ENCODE measurements around the gene CTDSPL.

Gene CTDSPL

DNA sequence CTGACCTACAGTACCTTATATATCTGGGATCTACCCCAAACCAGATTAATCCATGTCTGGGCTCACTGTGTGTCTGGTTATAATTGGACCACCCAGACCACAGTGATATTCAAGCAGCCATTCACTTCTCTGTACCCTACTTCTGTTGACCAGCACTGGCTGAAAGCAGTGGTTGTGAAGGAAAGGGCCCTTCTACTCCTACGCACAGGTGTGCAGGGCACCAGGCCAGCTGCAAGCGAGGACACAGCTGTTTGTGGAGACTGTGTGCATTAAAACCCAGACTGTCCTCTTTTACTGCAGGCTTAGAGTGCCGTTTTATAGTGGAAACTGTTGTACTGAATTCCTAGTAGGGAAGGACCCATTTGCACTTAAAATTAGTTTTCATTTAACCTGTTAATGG lies 29.5 kb downstream of the CTDSPL start:
- H3K9me2 ChIP-seq (replicated peaks; ENCODE audit: insufficient read depth, low read length) = no peaks in the 10 kb centered on the region
- H3K36me3 ChIP-seq (replicated peaks; ENCODE audit: insufficient read depth, low read length) = no peaks in the 10 kb centered on the region
- H3F3A ChIP-seq (ENCODE audit: insufficient read depth, low read length) = no peaks in the 10 kb centered on the region
- H3K27me3 ChIP-seq (replicated peaks; ENCODE audit: insufficient read depth, low read length) = no peaks in the 10 kb centered on the region
- H3K4me2 ChIP-seq (ENCODE audit: low read depth, low read length) = no peak overlapping the region
- no peaks in the 10 kb centered on the region for H3K9me3 ChIP-seq (replicated peaks; ENCODE audit: insufficient read depth, low read length)
- TF ChIP-seq EZH2 (optimal IDR thresholded peaks at IDR 0.05; ENCODE audit: low read depth, low read length) (no peak), EZH2phosphoT487 (IDR thresholded peaks at IDR 0.05; ENCODE audit: low read length) (no peak)
- TF ChIP-seq, protein P1, sequence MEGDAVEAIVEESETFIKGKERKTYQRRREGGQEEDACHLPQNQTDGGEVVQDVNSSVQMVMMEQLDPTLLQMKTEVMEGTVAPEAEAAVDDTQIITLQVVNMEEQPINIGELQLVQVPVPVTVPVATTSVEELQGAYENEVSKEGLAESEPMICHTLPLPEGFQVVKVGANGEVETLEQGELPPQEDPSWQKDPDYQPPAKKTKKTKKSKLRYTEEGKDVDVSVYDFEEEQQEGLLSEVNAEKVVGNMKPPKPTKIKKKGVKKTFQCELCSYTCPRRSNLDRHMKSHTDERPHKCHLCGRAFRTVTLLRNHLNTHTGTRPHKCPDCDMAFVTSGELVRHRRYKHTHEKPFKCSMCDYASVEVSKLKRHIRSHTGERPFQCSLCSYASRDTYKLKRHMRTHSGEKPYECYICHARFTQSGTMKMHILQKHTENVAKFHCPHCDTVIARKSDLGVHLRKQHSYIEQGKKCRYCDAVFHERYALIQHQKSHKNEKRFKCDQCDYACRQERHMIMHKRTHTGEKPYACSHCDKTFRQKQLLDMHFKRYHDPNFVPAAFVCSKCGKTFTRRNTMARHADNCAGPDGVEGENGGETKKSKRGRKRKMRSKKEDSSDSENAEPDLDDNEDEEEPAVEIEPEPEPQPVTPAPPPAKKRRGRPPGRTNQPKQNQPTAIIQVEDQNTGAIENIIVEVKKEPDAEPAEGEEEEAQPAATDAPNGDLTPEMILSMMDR (IDR thresholded peaks at IDR 0.05; ENCODE audit: low read length) = no peak
- H3K27ac ChIP-seq (ENCODE audit: low read length) = no peak overlapping the region
- H3K79me2 ChIP-seq (ENCODE audit: low read length) = no peaks in the 10 kb centered on the region
- no peak overlapping the region for H3K9ac ChIP-seq (ENCODE audit: low read length)
- no peak for DNase-seq
- H3K4me3 ChIP-seq (ENCODE audit: low read length) = no peak overlapping the region
- no peak overlapping the region for H2AFZ ChIP-seq (ENCODE audit: low read length)
- H3K4me1 ChIP-seq (ENCODE audit: low read length) = no peaks in the 10 kb centered on the region
- no peaks in the 10 kb centered on the region for H4K20me1 ChIP-seq (ENCODE audit: insufficient read depth, low read length)

DNA sequence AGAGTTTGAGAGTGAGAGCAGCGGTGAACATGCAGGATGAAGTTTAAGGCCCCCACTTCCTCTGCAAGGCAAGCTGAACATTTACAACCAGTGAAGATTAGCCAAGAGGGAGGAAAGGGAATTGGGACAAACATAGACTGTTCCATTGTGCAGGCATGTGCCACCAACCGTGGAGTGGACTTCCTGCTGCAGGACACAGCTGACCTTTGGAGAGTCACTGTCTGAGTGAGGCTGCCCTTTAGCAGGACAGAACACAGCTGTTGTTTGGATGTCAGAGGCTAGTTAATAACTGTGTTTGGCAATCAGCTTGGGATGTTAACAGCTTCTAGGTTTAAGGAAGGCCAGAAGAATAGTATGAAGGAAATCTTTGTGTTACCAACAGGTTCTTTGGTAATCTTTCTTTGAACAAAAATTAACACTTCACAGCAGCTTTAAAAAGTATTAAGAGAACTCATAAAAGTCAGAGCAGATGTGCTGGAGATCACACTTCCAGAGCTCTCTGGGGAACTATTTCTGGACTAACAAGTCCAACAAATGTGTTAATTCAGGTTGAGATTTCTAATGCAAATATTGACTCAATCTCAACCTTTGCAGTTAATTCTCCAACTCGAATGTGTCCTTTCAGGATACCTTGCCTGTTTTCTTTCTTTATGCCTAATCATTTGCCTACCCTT lies 31.4 kb downstream of the CTDSPL start:
- no peaks in the 10 kb centered on the region for H3K4me1 ChIP-seq (ENCODE audit: low read length)
- no peak for TF ChIP-seq EZH2 (optimal IDR thresholded peaks at IDR 0.05; ENCODE audit: low read depth, low read length)
- TF ChIP-seq EZH2phosphoT487 (IDR thresholded peaks at IDR 0.05; ENCODE audit: low read length) = no peak
- TF ChIP-seq, protein P1 (IDR thresholded peaks at IDR 0.05; ENCODE audit: low read length) = no peak
- no peaks in the 10 kb centered on the region for H3K9me3 ChIP-seq (replicated peaks; ENCODE audit: insufficient read depth, low read length)
- H3K4me3 ChIP-seq (ENCODE audit: low read length) = no peak overlapping the region
- H3K9me2 ChIP-seq (replicated peaks; ENCODE audit: insufficient read depth, low read length) = no peaks in the 10 kb centered on the region
- no peak overlapping the region for H3K4me2 ChIP-seq (ENCODE audit: low read depth, low read length)
- DNase-seq = no peak
- no peaks in the 10 kb centered on the region for H3K36me3 ChIP-seq (replicated peaks; ENCODE audit: insufficient read depth, low read length)
- H3K9ac ChIP-seq (ENCODE audit: low read length) = no peak overlapping the region
- H3F3A ChIP-seq (ENCODE audit: insufficient read depth, low read length) = no peaks in the 10 kb centered on the region
- H3K27ac ChIP-seq (ENCODE audit: low read length) = no peak overlapping the region
- H4K20me1 ChIP-seq (ENCODE audit: insufficient read depth, low read length) = no peaks in the 10 kb centered on the region
- no peak overlapping the region for H2AFZ ChIP-seq (ENCODE audit: low read length)
- H3K27me3 ChIP-seq (replicated peaks; ENCODE audit: insufficient read depth, low read length) = no peaks in the 10 kb centered on the region
- no peaks in the 10 kb centered on the region for H3K79me2 ChIP-seq (ENCODE audit: low read length)

DNA sequence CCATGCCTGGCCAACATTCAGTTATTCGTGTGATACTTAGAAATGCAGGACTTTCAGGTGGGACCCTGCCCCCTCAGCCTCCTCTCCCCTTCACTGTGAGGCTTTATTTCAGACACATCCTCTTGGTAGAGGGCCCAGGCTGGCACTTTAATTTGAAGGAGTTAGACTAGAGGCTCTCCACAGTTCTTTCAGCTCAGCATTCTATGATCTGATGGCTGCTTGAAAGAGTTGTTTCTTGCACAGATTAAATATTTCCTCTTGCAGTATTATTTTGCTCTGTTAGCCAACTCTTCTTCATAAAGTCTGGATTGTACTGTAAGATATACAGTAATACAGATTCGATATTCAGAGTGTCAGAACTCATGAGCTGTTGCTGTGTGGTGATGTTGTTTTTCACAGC lies 35.1 kb downstream of the CTDSPL start:
- DNase-seq = no peak
- H3K27me3 ChIP-seq (replicated peaks; ENCODE audit: insufficient read depth, low read length) = no peaks in the 10 kb centered on the region
- H3K79me2 ChIP-seq (ENCODE audit: low read length) = no peaks in the 10 kb centered on the region
- no peak overlapping the region for H3K27ac ChIP-seq (ENCODE audit: low read length)
- H3K4me1 ChIP-seq (ENCODE audit: low read length) = no peaks in the 10 kb centered on the region
- no peaks in the 10 kb centered on the region for H3K36me3 ChIP-seq (replicated peaks; ENCODE audit: insufficient read depth, low read length)
- H3K9me3 ChIP-seq (replicated peaks; ENCODE audit: insufficient read depth, low read length) = no peaks in the 10 kb centered on the region
- H3F3A ChIP-seq (ENCODE audit: insufficient read depth, low read length) = no peaks in the 10 kb centered on the region
- no peak overlapping the region for H3K4me2 ChIP-seq (ENCODE audit: low read depth, low read length)
- no peaks in the 10 kb centered on the region for H4K20me1 ChIP-seq (ENCODE audit: insufficient read depth, low read length)
- H3K9me2 ChIP-seq (replicated peaks; ENCODE audit: insufficient read depth, low read length) = no peaks in the 10 kb centered on the region
- TF ChIP-seq, protein P1 (IDR thresholded peaks at IDR 0.05; ENCODE audit: low read length) = no peak
- TF ChIP-seq EZH2 (optimal IDR thresholded peaks at IDR 0.05; ENCODE audit: low read depth, low read length) (no peak), EZH2phosphoT487 (IDR thresholded peaks at IDR 0.05; ENCODE audit: low read length) (no peak)
- H3K4me3 ChIP-seq (ENCODE audit: low read length) = no peak overlapping the region
- H2AFZ ChIP-seq (ENCODE audit: low read length) = no peak overlapping the region
- H3K9ac ChIP-seq (ENCODE audit: low read length) = no peak overlapping the region
